AG04450 (cell line): ENCODE results near the gene LPIN2. TPM values are rescaled to one million over a fixed set of nuclear protein-coding genes. Genes with fewer than 3 reads are reported as not detected.

ENCODE experiments used
- CTCF ChIA-PET: fragments of 300-600, 350-600 bp; formaldehyde crosslinking; extraction: SDS; loops from one replicate; lab custom pipeline; 2022; ENCODE audit warnings: antibody characterized with exemption, inconsistent platforms; lab: Charles Lee
- POLR2A ChIA-PET: fragments of 350-600 bp; formaldehyde crosslinking; extraction: SDS; loops from one replicate; lab custom pipeline; 2021; ENCODE audit warnings: antibody characterized with exemption, inconsistent platforms; lab: Yijun Ruan, JAX
- DNase-seq: peaks from one replicate; pipeline ENCODE4 v3.0.0-alpha.2; 2011; ENCODE audit warnings: low read depth, low spot score
- H3K27ac ChIP-seq: one replicate; pipeline ENCODE4 v1.5.1; 2012; ENCODE audit warnings: low read depth, low read length, control low read depth
- H3K27me3 ChIP-seq: one replicate; pipeline ENCODE4 v1.6.0; 2012; ENCODE audit warnings: low read length; ENCODE audit not compliant: control insufficient read depth, insufficient read depth
- H3K4me3 ChIP-seq: 2 replicates; pipeline ENCODE4 v1.5.1; 2011; ENCODE audit warnings: mild to moderate bottlenecking, low read depth, low read length, control low read depth
- H3K9me3 ChIP-seq: 2 replicates; pipeline ENCODE4 v1.5.1; 2012; ENCODE audit warnings: low read length; ENCODE audit not compliant: control insufficient read depth, insufficient read depth
- polyA plus RNA-seq: library from polyadenylated mRNA; depleted of rRNA; stranded (reverse); fragments of >200 nt; gene quantifications from 2 replicates; pipeline ENCODE4 v1.2.3, GENCODE V29; 2011
- TF ChIP-seq, protein P1 (sequence below): IDR thresholded peaks from 2 replicates; pipeline ENCODE4 v1.5.1; 2011; ENCODE audit warnings: low read depth, low read length, control low read depth, inconsistent platforms

Gene LPIN2
- polyA plus RNA-seq, 1 experiment: 46.7 TPM

DNA sequence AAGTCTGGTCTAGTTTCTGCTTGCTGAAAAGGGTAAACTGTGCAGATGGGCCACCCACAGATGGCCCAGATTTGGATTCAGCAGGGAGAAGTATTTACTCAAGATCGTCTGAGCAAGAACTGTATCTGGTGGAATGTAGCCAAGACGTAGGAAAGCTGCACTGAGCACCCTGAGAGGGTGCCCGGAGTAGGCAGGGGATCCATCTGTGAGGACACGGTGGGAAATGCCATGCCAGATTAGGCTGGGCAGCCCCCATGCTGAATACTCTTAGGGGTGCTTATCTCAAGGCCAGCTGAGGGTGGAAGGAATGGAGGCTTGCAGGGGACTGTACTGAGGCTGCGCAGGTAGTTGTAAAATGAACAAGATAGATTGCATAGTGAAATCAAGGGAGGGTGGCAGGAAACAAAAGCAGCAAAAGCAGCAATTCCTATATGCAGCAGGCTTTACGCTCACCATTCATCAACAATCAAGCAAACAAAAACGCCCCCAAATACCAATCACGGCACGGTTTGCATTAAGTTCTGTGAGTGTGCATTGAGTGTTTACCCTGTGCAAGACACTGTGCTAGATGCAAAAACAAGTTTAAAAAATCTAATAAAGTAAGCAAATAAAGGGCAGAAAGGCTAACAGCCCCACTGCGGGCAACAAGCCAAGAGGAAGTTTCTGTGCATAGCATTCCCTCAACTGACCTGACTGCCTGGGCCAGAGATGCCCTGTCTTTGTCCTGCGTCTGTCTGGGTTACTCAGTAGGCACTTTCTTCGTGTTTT is 32.2 kb upstream of the LPIN2 start:
- POLR2A ChIA-PET: no interaction called here
- Histone ChIP-seq H3K27ac (no peak overlapping the region), H3K27me3 (no peaks in the 10 kb centered on the region), H3K9me3 (no peaks in the 10 kb centered on the region), H3K4me3 (no peak overlapping the region)
- DNase-seq: no peak
- TF ChIP-seq, protein P1, sequence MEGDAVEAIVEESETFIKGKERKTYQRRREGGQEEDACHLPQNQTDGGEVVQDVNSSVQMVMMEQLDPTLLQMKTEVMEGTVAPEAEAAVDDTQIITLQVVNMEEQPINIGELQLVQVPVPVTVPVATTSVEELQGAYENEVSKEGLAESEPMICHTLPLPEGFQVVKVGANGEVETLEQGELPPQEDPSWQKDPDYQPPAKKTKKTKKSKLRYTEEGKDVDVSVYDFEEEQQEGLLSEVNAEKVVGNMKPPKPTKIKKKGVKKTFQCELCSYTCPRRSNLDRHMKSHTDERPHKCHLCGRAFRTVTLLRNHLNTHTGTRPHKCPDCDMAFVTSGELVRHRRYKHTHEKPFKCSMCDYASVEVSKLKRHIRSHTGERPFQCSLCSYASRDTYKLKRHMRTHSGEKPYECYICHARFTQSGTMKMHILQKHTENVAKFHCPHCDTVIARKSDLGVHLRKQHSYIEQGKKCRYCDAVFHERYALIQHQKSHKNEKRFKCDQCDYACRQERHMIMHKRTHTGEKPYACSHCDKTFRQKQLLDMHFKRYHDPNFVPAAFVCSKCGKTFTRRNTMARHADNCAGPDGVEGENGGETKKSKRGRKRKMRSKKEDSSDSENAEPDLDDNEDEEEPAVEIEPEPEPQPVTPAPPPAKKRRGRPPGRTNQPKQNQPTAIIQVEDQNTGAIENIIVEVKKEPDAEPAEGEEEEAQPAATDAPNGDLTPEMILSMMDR: no peak
- CTCF ChIA-PET: no interaction called here

DNA sequence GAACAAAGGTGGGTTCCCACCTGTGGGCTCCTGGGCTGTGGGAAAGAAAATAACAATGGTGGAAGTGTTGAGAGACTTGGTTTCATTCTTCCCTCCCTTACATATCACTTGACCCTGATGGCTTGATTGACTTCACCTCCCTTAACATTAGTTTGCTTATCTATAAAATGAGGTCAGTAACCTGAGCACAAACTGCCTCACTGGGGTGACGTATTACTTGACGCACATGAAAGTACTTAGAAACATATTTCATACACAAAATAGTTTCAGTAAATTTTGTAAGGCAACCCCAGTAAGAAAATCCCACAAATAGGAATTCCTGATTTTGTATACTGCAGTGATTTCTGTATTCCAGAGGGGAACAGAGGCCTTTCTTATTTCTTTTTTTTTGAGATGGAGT is 29.4 kb upstream of the LPIN2 start:
- DNase-seq: no peak
- ChIA-PET POLR2A (no interaction called here), CTCF (no interaction called here)
- H3K4me3 ChIP-seq: no peak overlapping the region
- no peak overlapping the region for H3K27ac ChIP-seq
- no peaks in the 10 kb centered on the region for H3K27me3 ChIP-seq
- TF ChIP-seq, protein P1: no peak
- H3K9me3 ChIP-seq: no peaks in the 10 kb centered on the region

DNA sequence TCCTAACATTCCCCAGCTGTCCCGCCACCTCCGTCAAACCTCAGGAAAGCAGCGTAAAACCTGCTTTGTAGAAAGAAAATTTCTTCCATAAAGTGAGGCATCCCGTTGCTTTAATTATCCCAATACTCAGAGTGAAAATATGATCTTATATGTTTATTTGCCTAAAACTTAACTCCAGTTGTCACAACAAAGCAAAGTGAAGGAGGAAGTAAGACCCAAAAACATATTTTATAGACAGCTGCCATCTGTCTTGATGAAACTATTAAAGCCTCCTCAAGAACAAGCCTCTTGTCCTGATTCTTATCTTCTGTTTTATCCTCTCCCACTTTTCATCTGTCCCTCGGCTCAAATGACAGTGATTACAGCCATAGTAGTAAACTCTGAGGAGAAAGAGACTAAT is 28.9 kb upstream of the LPIN2 start:
- POLR2A ChIA-PET: no interaction called here
- no peak for DNase-seq
- Histone ChIP-seq H3K27me3 (no peaks in the 10 kb centered on the region), H3K9me3 (no peaks in the 10 kb centered on the region), H3K4me3 (no peak overlapping the region), H3K27ac (no peak overlapping the region)
- TF ChIP-seq, protein P1: no peak
- CTCF ChIA-PET: no interaction called here

DNA sequence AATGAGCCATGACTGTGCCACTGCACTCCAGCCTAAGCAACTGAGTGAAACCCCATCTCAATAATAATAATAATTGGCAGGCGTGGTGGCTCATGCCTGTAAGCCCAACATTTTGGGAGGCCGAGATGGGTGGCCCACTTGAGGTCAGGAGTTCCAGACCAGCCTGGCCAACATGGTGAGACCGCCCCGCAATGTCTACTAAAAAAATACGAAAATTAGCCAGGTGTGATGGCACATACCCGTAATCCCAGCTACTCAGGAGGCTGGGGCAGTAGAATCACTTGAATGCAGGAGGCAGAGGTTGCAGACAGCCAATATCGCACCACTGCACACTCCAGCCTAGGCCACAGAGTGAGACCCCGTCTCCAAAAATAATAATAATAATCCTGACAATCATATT is 27.9 kb upstream of the LPIN2 start:
- H3K27me3 ChIP-seq: no peaks in the 10 kb centered on the region
- TF ChIP-seq, protein P1: no peak
- H3K9me3 ChIP-seq: no peaks in the 10 kb centered on the region
- no peak overlapping the region for H3K27ac ChIP-seq
- ChIA-PET CTCF (interaction anchor here (0.6 to 1.3 kb wide), 2 partner anchors 11 to 22 kb away, joined by 4 read pairs; no protein-coding TSS in a partner anchor), POLR2A (no interaction called here)
- DNase-seq: no peak
- H3K4me3 ChIP-seq: no peak overlapping the region

DNA sequence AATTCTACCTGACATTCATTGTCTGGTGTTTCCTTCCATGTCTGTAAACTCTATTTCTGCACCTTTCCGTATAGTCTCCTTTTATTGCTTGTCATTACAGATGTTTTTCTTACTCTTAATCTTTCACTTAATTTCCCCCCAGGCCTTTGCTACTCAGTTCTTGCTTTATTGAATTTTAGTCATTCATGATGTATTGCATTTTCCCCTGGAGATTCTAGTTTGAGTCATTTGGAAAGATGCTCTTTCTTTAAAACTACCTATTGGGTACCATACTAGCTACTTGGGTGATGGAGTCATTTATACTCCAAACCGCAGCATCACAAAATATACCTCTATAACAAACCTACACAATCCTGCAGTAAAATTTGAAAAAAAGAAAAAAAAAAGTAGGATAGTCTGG is 27.2 kb upstream of the LPIN2 start:
- H3K9me3 ChIP-seq: no peaks in the 10 kb centered on the region
- H3K4me3 ChIP-seq: no peak overlapping the region
- TF ChIP-seq, protein P1: no peak
- H3K27ac ChIP-seq: no peak overlapping the region
- ChIA-PET POLR2A (interaction anchor here (0.7 kb wide), 1 partner anchor 22 kb away, joined by 3 read pairs; no protein-coding TSS in a partner anchor), CTCF (interaction anchor here (0.6 to 1.3 kb wide), 3 partner anchors 12 to 23 kb away, joined by 3 to 4 read pairs (median 4); no protein-coding TSS in a partner anchor)
- DNase-seq: no peak
- H3K27me3 ChIP-seq: no peaks in the 10 kb centered on the region
